Loucy (cell line): ENCODE measurements around the gene PABPN1L.

Source experiments
- EZH2phosphoT487 ChIP-seq: fragments of 200-600 bp; IDR thresholded peaks from 2 replicates; pipeline ENCODE4 v1.6.1; 2018; ENCODE audit warnings: antibody characterized with exemption, mild to moderate bottlenecking, moderate library complexity, borderline replicate concordance
- TF ChIP-seq, protein P1 (sequence below): fragments of 200-600 bp; sonication (generic); conservative IDR thresholded peaks from 2 replicates; pipeline ENCODE4 v1.5.1; 2014; ENCODE audit warnings: mild to moderate bottlenecking, antibody characterized with exemption, low read length

DNA sequence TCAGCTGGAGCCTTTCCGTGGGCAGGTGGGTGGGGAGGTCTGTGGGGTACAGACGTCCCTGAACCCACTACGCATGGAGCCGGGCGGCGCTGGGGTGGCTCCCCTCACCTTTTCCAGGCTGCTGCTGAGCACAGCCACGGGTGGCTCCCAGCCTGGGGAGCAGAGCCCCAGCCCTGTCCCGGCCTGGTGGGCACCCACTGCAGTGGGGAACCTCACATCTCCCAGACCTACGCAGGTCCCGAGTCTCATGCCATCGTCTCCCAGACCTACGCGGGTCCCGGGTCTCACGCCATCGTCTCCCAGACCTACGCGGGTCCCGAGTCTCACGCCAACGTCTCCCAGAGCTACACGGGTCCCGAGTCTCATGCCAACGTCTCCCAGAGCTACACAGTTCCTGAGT is 37.7 kb downstream of the PABPN1L start:
- TF ChIP-seq, protein P1, sequence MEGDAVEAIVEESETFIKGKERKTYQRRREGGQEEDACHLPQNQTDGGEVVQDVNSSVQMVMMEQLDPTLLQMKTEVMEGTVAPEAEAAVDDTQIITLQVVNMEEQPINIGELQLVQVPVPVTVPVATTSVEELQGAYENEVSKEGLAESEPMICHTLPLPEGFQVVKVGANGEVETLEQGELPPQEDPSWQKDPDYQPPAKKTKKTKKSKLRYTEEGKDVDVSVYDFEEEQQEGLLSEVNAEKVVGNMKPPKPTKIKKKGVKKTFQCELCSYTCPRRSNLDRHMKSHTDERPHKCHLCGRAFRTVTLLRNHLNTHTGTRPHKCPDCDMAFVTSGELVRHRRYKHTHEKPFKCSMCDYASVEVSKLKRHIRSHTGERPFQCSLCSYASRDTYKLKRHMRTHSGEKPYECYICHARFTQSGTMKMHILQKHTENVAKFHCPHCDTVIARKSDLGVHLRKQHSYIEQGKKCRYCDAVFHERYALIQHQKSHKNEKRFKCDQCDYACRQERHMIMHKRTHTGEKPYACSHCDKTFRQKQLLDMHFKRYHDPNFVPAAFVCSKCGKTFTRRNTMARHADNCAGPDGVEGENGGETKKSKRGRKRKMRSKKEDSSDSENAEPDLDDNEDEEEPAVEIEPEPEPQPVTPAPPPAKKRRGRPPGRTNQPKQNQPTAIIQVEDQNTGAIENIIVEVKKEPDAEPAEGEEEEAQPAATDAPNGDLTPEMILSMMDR = no peak
- TF ChIP-seq EZH2phosphoT487 = no peak
